ENCODE measurements around the gene DRC7.

DNA sequence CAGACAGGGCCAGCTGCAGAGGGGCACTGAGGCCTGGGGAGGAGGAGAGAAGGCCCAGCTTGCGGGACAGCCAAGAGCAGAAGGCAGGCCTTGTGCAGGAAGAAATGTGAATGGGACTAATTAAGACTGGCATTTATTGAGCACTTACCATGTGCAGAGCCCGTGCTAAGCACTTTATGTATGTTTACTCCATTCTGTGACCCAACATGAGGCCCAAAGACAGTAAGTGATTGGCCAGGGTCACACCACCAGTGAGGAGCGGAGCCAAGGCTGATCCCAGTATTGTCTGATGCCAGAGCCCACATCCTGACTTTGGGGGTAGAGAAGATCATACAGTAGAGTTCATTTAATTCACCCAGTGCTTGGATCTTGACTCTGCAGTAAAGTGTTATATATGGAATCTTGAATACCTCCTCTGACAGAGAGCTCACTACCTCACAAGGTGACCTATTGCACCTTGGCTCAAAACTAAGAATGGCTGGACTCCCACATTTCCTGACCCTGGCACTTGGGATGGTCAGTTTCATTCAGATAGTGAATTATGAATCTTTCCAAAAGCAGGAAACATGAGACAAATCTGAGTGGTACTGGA lies 54.6 kb downstream of the DRC7 start:
- TF ChIP-seq, protein P1, sequence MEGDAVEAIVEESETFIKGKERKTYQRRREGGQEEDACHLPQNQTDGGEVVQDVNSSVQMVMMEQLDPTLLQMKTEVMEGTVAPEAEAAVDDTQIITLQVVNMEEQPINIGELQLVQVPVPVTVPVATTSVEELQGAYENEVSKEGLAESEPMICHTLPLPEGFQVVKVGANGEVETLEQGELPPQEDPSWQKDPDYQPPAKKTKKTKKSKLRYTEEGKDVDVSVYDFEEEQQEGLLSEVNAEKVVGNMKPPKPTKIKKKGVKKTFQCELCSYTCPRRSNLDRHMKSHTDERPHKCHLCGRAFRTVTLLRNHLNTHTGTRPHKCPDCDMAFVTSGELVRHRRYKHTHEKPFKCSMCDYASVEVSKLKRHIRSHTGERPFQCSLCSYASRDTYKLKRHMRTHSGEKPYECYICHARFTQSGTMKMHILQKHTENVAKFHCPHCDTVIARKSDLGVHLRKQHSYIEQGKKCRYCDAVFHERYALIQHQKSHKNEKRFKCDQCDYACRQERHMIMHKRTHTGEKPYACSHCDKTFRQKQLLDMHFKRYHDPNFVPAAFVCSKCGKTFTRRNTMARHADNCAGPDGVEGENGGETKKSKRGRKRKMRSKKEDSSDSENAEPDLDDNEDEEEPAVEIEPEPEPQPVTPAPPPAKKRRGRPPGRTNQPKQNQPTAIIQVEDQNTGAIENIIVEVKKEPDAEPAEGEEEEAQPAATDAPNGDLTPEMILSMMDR (IDR thresholded peaks at IDR 0.05) = no peak
- no peak for TF ChIP-seq EP300 (IDR thresholded peaks at IDR 0.05)
